ENCODE data around the gene KRT33A. TPM values are rescaled to one million over a fixed set of nuclear protein-coding genes. Genes with fewer than 3 reads are reported as not detected.
"Not testable (repeated sequence)": the region's sequence is repeated elsewhere in the genome, so short reads cannot be mapped to it uniquely, and the experiment has no call there.

KRT33A gene
- total RNA-seq, 2 experiments from 2014 or later, result not detected

DNA sequence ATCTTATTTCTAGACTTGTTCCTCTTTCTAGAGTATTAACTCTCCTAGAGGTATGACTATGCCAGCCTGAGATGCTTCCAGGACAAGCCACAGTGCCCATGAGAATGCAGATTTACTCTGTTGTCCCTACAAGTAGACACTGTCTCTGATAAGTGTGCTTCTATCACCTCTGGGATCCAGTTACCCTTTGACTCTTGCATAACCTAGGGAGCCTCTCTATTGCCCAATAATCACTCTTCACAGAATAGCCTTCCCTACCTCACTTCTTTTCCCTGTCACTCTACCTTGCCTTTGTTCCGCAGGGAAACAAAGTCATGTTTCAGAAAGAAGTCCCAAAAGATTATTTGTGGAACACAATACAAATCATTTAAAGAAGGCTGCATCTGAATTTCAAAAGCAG lies 33.1 kb upstream of the KRT33A start:
- CTCF ChIA-PET, result no interaction called here
- H3K4me3 ChIP-seq (ENCODE audit: low read length), result no peak overlapping the region
- POLR2A ChIA-PET, result no interaction called here
- no peak overlapping the region for H3K4me3 Mint-ChIP-seq
- H3K27me3 ChIP-seq (ENCODE audit: control insufficient read depth in 1 of 2, insufficient read depth in 2 of 2, low read length in 2 of 2), result no peaks in the 10 kb centered on the region
- no peak for DNase-seq
- no peaks in the 10 kb centered on the region for H3K36me3 ChIP-seq (ENCODE audit: insufficient read depth, low read length)
- TF ChIP-seq, protein P1, sequence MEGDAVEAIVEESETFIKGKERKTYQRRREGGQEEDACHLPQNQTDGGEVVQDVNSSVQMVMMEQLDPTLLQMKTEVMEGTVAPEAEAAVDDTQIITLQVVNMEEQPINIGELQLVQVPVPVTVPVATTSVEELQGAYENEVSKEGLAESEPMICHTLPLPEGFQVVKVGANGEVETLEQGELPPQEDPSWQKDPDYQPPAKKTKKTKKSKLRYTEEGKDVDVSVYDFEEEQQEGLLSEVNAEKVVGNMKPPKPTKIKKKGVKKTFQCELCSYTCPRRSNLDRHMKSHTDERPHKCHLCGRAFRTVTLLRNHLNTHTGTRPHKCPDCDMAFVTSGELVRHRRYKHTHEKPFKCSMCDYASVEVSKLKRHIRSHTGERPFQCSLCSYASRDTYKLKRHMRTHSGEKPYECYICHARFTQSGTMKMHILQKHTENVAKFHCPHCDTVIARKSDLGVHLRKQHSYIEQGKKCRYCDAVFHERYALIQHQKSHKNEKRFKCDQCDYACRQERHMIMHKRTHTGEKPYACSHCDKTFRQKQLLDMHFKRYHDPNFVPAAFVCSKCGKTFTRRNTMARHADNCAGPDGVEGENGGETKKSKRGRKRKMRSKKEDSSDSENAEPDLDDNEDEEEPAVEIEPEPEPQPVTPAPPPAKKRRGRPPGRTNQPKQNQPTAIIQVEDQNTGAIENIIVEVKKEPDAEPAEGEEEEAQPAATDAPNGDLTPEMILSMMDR (IDR thresholded peaks at IDR 0.05), result no peak
- no peak for ATAC-seq (ENCODE audit: poor library complexity)
- no peaks in the 10 kb centered on the region for H3K27me3 Mint-ChIP-seq
- H3K9me3 ChIP-seq (ENCODE audit: control insufficient read depth in 1 of 2, insufficient read depth in 1 of 2, low read length in 2 of 2), result peaks cover 9 to 10% of the 10 kb centered on the region in 2 experiments
- H3K4me1 Mint-ChIP-seq (ENCODE audit: low read depth), result peaks cover 3% of the 10 kb centered on the region
- intact Hi-C loops (cut with DNase I, micrococcal nuclease), result no loop called here
- H3K36me3 Mint-ChIP-seq (ENCODE audit: low read depth), result peaks cover 3% of the 10 kb centered on the region
- H3K27ac ChIP-seq (ENCODE audit: low read depth in 1 of 2, low read length in 2 of 2), result no peak overlapping the region
- H3K9me3 Mint-ChIP-seq, result peaks cover 5% of the 10 kb centered on the region
- H3K4me1 ChIP-seq (ENCODE audit: insufficient read depth, low read length), result no peaks in the 10 kb centered on the region
- no peak overlapping the region for H3K27ac Mint-ChIP-seq

DNA sequence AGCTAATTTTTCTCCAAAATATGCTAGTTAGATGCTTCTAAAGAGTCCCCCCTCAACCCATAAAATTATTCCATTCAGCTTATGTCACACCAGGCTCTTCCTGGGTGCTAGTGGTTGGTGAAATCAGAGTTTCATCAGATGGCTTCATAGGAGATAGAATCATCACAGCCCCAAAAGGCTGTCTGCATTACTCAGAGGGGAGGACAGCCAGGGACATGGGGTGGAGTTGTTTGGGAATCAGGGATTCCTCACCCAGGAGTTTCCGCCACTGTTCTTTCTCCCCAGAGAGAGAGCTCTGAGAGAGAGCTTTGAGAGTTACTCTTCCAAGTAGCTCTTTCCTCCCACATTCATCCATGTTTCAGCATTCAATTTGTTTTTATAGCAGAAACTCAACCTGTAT lies 31.8 kb upstream of the KRT33A start:
- H3K36me3 ChIP-seq (ENCODE audit: insufficient read depth, low read length), result no peaks in the 10 kb centered on the region
- DNase-seq (no peak), ATAC-seq (ENCODE audit: poor library complexity) (no peak)
- Mint-ChIP-seq H3K36me3 (ENCODE audit: low read depth) (no peaks in the 10 kb centered on the region), H3K27ac (no peak overlapping the region), H3K4me3 (no peak overlapping the region), H3K9me3 (peaks cover 3% of the 10 kb centered on the region), H3K4me1 (ENCODE audit: low read depth) (peaks cover 16% of the 10 kb centered on the region), H3K27me3 (no peaks in the 10 kb centered on the region)
- H3K27me3 ChIP-seq (ENCODE audit: control insufficient read depth in 1 of 2, insufficient read depth in 2 of 2, low read length in 2 of 2), result no peaks in the 10 kb centered on the region
- no peak overlapping the region for H3K27ac ChIP-seq (ENCODE audit: low read depth in 1 of 2, low read length in 2 of 2)
- ChIA-PET CTCF (no interaction called here), POLR2A (no interaction called here)
- intact Hi-C loops (cut with DNase I, micrococcal nuclease), result no loop called here
- TF ChIP-seq, protein P1 (IDR thresholded peaks at IDR 0.05), result no peak
- peaks cover 9 to 10% of the 10 kb centered on the region in 2 experiments for H3K9me3 ChIP-seq (ENCODE audit: control insufficient read depth in 1 of 2, insufficient read depth in 1 of 2, low read length in 2 of 2)
- H3K4me1 ChIP-seq (ENCODE audit: insufficient read depth, low read length), result peaks cover 4% of the 10 kb centered on the region
- H3K4me3 ChIP-seq (ENCODE audit: low read length), result no peak overlapping the region

DNA sequence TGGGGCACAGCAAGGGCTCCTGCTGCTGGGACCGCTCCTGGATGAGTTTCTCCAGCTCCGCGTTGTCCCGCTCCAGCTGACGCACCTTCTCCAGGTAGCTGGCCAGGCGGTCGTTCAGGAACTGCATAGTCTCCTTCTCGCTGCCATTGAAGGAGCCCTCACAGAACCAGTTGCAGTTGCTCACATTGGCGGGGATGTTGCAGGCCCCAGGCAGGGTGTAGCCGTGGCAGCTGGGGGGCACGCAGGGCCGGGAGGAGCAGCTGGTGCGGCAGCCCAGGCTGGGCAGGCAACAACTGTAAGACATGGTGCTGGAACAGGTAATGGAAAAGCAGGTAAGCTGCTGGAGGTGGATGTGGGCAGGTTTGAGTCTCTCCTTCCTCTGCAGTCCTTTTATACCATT lies 31.3 kb upstream of the KRT33A start, which contains the start of gene KRT34:
KRT34 (minus strand) TSS at position 364 of the 400 bp plus-strand sequence; CDS start at position 304, 60 bp downstream.
- CTCF ChIA-PET; H3K4me1 ChIP-seq (ENCODE audit: insufficient read depth, low read length); H3K36me3 ChIP-seq (ENCODE audit: insufficient read depth, low read length); DNase-seq; ATAC-seq (ENCODE audit: poor library complexity); H3K4me3 Mint-ChIP-seq; H3K4me3 ChIP-seq (ENCODE audit: low read length); intact Hi-C loops (cut with DNase I, micrococcal nuclease); H3K9me3 Mint-ChIP-seq; H3K9me3 ChIP-seq (ENCODE audit: control insufficient read depth in 1 of 2, insufficient read depth in 1 of 2, low read length in 2 of 2); H3K27ac Mint-ChIP-seq; POLR2A ChIA-PET; H3K27ac ChIP-seq (ENCODE audit: low read depth in 1 of 2, low read length in 2 of 2); H3K27me3 Mint-ChIP-seq; H3K36me3 Mint-ChIP-seq (ENCODE audit: low read depth); H3K27me3 ChIP-seq (ENCODE audit: control insufficient read depth in 1 of 2, insufficient read depth in 2 of 2, low read length in 2 of 2): not testable (repeated sequence)
- H3K4me1 Mint-ChIP-seq (ENCODE audit: low read depth), result peaks cover 21% of the 10 kb centered on the region

DNA sequence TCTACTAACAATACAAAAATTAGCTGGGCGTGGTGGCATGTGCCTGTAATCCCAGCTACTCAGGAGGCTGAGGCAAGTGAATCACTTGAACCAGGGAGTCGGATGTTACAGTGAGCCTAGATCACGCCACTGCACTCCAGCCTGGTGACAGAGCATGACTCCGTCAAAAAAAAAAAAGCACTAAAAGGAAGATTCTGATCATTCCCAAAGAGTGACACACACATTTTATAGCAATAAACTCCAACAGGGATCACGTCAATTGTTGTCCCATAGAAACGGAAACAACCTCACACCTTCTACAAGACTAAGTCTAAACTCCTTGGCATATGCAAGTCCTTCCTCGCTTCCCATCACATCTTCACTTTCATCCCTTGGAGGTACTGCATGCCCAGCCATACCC lies 29.5 kb upstream of the KRT33A start:
- H3K27ac ChIP-seq (ENCODE audit: low read depth in 1 of 2, low read length in 2 of 2); H3K4me3 Mint-ChIP-seq; intact Hi-C loops (cut with DNase I, micrococcal nuclease); H3K36me3 Mint-ChIP-seq (ENCODE audit: low read depth); H3K9me3 Mint-ChIP-seq; H3K27me3 Mint-ChIP-seq; POLR2A ChIA-PET; H3K36me3 ChIP-seq (ENCODE audit: insufficient read depth, low read length); DNase-seq; H3K27me3 ChIP-seq (ENCODE audit: control insufficient read depth in 1 of 2, insufficient read depth in 2 of 2, low read length in 2 of 2); CTCF ChIA-PET; ATAC-seq (ENCODE audit: poor library complexity); H3K4me3 ChIP-seq (ENCODE audit: low read length); H3K9me3 ChIP-seq (ENCODE audit: control insufficient read depth in 1 of 2, insufficient read depth in 1 of 2, low read length in 2 of 2); H3K27ac Mint-ChIP-seq; H3K4me1 ChIP-seq (ENCODE audit: insufficient read depth, low read length): not testable (repeated sequence)
- peaks cover 27% of the 10 kb centered on the region for H3K4me1 Mint-ChIP-seq (ENCODE audit: low read depth)

All from CD4-positive, alpha-beta T cell (primary cell).